NCI-H1417 treated with DMSO at 0.1 percent for 48 hours (cell line): ENCODE results near the gene FBRSL1.
"Not testable (repeated sequence)": the region's sequence is repeated elsewhere in the genome, so short reads cannot be mapped to it uniquely, and the experiment has no call there.

ENCODE experiments used
- DNase-seq: peaks from one replicate; lab custom pipeline; 2025; lab: John Stamatoyannopoulos, UW

Gene FBRSL1

DNA sequence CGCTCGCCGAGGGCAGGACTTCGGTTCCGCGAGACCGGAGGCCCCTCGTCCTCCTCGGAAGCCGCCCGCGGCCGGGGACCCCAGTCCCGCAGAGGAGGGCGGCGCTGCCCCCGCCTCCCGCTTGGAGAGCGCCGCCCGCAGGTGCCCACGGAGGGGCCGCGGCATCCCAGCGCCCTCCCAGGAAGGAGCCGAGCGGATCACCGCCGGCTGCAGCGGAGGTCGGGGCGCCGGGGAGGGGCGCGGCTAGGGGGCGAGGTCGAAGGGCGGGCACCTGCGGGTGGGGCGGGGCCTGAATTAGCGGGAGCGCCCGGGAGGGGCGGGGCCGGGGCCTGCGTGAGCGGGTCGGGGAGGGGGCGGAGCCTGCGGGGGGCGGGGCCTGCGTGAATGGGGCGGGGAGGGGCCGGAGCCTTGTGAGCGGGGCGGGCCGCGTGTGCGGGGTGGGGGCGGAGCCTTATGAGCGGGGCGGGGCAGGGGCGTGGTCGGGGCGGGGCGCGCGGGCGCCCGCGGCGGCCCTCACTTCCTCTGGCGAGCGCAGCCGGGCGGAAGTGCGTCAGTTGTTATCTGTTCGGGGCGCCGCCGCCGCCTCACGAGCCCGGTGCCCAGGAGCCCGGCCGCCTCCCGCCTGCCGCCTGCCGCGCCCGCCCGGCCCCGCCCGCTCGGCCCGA is at the start of gene FBRSL1:
TSS of gene FBRSL1 (plus strand) at position 550 of the 665 bp plus-strand sequence.
- peak; percentile 50 for DNase-seq

GRCh38 chr12:132440420-132440819 is 49.5 kb upstream of the FBRSL1 start:
- not testable (repeated sequence) for DNase-seq

- no peak for DNase-seq
Observed at GRCh38 chr12:132441871-132442863, 47.8 kb upstream of the FBRSL1 start.

GRCh38 chr12:132443091-132443490 is 46.9 kb upstream of the FBRSL1 start:
- DNase-seq: no peak

DNA sequence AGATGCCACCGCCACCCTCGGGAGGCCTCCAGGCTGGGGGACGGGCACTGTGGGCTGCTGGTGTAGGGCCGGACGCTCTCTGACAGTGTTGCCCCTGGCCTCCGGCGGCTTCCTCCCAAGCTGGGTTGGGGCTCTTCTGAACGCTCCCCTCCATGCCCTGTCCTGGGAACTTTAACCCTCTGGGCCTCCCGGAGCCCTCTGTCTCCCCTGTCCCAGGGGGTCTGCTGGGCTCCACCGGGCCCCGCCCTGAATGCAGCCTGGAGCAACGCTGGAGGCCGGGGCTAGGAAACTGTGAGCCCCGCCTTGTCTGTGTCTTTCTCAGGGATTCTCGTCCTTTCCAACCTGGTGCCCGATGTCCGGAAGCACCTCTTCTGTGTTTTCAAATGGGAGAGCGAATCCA is 45.7 kb upstream of the FBRSL1 start:
- no peak for DNase-seq

DNA sequence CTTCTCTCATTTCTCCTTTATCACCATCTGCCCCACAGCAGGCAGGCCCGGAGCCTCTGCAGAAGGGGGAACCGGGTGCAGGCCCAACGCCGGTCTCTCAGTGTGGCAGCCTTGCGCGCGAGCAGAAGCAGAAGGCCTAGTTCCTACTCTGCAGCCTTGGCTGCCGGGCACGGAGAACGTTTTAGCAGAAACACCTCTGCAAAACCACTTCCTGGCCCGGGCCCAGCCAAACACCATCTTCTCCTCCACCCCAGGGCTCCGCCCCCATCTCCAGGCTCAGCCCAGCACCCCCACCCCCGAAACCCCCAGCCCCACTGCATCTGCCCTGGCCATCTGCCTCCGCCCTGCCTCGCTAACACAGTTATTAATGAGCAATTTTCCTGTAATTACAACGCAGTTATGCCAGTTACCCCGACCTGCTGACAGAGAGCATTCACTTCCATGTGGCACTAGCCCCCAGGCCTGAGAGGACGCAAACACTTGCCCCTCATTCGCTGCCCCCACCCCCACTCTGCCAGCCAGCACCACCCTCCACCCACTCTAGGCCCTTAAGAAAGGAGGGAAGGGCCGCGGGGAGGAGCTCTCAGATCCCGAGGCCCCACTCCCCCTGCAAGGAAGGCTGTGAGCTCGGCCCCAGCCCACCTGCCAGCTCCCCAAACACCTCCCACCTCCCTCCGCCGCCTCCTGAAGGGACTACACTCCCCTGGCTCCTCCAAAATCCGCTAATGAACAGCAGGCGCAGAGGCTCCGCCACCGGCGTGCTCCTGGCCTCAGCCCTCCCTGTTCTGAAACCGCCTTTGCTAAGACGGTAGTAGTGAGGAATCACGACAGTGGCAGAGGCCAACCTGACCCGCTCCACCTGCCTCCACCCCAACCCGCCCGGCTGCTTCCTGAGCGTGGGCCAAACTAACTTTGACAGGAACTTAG is 44.7 kb upstream of the FBRSL1 start:
- DNase-seq: peak; percentile 62

- peak; percentile 94 for DNase-seq
Observed at GRCh38 chr12:132445884-132446632, 43.9 kb upstream of the FBRSL1 start.

DNA sequence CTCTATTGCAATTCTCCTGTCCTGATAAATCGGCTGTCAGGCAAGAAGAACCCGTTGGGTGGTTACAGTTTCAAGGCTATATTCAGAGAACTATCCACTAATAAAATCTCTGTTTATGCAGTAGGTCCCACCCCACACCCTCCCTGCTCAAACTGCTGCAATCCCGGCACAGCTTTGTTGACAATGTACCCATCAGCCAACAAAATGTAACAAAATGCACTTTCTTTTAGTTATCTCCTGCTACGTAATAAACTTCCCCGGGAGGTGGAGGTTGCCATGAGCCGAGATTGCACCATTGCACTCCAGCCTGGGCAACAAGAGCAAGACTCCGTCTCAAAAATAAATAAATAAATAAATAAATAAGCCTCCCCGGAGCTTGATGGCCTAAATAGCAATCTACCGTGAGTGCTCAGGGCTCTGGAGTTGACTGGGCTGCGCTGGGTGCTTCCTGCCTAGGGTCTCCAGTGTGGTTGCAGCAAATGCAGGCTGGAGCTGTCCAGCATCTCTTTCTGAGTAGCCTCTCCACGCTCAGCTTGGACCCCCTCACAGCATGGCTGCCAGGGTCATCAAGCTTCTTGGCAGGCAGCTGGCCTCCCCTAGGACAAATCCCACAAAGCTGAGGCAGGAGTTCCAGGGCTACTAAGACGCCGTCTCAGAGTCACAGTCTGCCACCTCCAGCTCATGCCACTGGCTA is 43.2 kb upstream of the FBRSL1 start:
- no peak for DNase-seq

DNA sequence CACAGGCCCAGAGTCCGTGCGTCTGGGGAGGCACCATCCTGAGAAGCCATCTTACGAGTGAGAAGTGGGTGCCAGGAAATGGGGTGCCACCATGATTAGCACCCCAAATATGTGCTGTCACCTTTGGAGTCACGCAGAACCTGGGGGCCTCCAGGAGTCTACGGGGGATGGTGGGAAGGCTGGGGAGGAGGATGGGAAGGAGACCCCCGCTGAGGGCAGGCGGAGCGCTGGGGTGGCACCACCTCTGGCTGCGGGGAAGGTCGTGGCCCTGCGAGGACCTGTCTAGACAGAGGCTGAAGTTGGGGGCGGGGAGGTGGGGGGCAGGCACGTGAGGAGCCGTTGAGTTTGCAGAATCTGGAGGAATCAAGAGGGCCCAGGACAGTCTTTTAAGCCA is 42.6 kb upstream of the FBRSL1 start:
- no peak for DNase-seq

- no peak for DNase-seq
Observed at GRCh38 chr12:132447731-132448462, 42.1 kb upstream of the FBRSL1 start.

- no peak for DNase-seq
Observed at GRCh38 chr12:132448463-132448820, 41.5 kb upstream of the FBRSL1 start.

GRCh38 chr12:132449565-132450417 is 40.2 kb upstream of the FBRSL1 start:
- DNase-seq: no peak

- DNase-seq: no peak
Observed at GRCh38 chr12:132450418-132451171, 39.4 kb upstream of the FBRSL1 start.

- no peak for DNase-seq
Observed at GRCh38 chr12:132451172-132451835, 38.6 kb upstream of the FBRSL1 start.

GRCh38 chr12:132451836-132452195 is 38.1 kb upstream of the FBRSL1 start:
- DNase-seq: no peak

GRCh38 chr12:132452596-132453350 is 37.2 kb upstream of the FBRSL1 start:
- DNase-seq: no peak
